NAMALWA (cell line): ENCODE measurements around the gene DTNB.
"Not testable (repeated sequence)": the region's sequence is repeated elsewhere in the genome, so short reads cannot be mapped to it uniquely, and the experiment has no call there.

Experiments
- DNase-seq: peaks from one replicate; pipeline ENCODE4 v3.0.0-alpha.2; 2015; ENCODE audit warnings: low spot score

DTNB gene

GRCh38 chr2:25682082-25682481 lies 8.7 kb upstream of the DTNB start:
- no peak for DNase-seq

- no peak for DNase-seq
These were observed 4.5 kb upstream of the DTNB start for GRCh38 chr2:25677877-25678276.

GRCh38 chr2:25674077-25674362 lies 643 bp upstream of the DTNB start:
- no peak for DNase-seq

DNA sequence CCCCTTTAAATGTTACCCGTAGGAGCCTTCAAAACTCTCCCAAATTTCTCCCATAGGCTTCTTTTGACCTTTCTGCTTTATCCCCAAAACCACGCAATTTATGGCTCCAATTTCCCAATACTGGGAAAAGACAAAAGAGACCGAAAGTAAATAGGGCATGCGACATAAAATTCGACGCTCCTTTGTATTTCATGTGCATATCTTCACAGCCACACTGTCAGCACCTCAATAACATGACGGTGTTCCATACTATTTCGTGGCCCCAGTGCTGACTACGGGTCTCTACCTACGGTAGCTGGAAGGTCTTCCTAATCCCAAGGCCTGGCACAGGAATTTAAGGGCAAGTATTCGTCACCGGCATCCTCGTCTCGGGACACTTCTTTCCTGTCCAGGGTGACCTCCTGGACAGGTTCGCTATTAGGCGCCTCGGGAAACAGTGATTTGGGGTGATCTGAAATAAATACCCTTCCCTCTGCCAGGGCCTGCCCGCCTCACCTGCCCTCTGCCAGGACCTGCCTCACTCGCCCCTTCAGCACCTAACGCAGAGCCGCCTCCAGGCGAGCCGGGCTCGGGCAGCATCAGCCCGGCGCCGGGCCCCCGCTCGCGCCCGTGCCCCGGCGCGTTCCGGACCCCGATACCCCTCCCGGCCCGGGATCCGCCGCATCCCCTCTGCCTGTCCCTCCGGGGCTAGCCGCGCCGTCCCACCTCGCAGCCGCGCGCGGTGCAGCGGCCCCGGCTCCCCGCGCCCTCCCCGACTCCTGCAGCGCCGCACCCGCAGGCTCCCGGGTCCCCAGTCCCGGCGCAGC lies 680 bp downstream of the DTNB start:
- DNase-seq = peak; percentile 69

GRCh38 chr2:25671622-25672021 lies 1.8 kb downstream of the DTNB start:
- no peak for DNase-seq

DNA sequence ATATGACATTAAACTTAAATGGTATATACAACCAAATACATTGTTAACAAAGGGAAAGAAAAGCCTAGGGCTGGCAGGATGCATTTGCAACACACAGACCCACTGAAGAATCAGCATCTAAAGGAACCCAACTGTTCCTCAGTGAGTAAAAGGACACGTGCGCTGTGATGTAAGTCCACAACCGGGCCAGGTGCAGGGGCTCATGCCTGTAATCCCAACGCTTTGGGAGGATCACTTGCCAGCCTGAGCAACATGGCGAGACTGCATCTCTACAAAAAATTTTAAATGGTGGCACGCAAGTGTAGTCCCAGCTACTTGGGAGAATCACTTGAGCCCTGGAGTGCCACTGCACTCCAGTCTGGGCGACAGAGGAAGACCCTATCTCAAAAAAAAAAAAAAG lies 3.9 kb downstream of the DTNB start:
- no peak for DNase-seq

DNA sequence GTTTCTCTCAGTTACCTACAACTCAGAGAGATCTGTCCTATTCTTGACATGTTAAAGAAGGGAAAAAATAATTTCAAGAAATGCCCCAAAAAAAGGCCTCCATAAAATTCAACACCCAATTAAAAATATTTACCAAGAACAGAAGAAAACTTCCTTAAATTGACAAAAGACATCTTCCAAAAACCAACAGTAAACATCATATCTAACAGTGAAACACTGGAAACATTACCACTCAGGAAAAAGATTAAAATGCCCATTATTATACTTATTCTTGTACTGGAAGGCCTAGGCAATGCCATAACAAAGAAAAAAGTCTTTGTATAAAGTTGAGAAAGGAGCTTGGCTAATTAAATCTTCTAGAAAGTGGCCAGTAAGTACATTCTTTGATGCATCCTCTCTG lies 7.2 kb downstream of the DTNB start:
- no peak for DNase-seq

- DNase-seq = not testable (repeated sequence)
These were observed 7.9 kb downstream of the DTNB start for GRCh38 chr2:25665429-25665828.

DNA sequence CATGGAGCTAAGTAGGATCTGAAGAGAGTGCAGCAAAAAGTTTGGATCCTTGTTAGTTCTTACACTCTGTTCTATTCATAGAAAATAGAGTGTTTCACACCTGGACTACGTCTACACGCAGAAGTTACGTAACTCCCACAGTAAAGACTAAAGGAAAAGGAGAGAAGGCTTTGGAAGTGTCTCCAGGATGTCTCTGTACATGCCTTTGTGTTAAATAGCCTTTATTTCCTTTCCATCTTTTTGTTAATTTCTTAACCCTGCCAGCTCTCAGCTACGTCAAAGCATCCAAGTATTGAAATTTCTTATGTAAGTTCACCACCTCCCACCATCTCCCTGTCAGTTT lies 8.4 kb downstream of the DTNB start:
- DNase-seq = no peak

- DNase-seq = peak; percentile 42
These were observed 9.0 kb downstream of the DTNB start for GRCh38 chr2:25664183-25664964.

DNA sequence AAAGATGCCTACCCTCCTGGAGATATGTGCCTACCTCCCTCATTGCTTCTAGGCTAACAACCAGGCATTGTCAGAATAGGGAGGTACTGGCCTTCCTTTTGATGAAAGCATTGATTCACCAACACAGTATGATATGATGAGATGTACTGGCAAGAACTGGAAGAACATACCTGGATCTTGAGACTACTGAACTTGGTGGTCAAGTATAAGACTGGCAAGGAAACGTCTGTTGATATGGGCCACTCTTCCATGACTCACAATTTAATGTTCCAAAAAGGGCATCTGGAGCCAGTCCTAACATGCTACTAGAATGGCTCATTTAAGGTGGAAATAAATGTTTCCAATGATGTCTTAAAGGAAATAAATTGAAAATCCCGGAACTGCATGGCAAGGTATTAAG lies 18.1 kb downstream of the DTNB start:
- DNase-seq = no peak

- DNase-seq = no peak
These were observed 18.6 kb downstream of the DTNB start for GRCh38 chr2:25654801-25655200.

GRCh38 chr2:25651782-25652455 lies 21.5 kb downstream of the DTNB start:
- no peak for DNase-seq

- no peak for DNase-seq
These were observed 22.3 kb downstream of the DTNB start for GRCh38 chr2:25651066-25651465.

- DNase-seq = no peak
These were observed 23.1 kb downstream of the DTNB start for GRCh38 chr2:25650256-25650655.

GRCh38 chr2:25649786-25650185 lies 23.6 kb downstream of the DTNB start:
- no peak for DNase-seq

- DNase-seq = no peak
These were observed 31.1 kb downstream of the DTNB start for GRCh38 chr2:25642298-25642697.

- no peak for DNase-seq
These were observed 33.7 kb downstream of the DTNB start for GRCh38 chr2:25639696-25640095.

DNA sequence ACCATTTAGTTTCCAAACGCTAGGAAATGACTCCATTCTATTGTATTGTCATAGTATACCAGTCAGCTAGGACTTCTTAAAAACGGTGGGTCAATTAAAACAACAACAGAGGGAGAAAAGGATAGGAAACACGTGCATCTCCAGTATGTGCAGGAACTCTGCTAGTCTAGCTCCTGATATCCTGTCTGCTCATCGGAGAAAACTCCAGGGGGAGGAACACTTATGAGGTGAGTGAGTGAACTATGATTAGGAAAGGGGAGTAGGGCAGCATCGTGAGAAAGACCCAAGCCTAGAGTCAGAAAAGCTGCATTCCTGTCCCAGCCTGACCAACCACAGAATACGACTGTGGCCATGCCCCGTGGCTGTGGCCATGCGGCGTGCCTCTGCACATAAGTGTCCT lies 34.2 kb downstream of the DTNB start:
- no peak for DNase-seq

DNA sequence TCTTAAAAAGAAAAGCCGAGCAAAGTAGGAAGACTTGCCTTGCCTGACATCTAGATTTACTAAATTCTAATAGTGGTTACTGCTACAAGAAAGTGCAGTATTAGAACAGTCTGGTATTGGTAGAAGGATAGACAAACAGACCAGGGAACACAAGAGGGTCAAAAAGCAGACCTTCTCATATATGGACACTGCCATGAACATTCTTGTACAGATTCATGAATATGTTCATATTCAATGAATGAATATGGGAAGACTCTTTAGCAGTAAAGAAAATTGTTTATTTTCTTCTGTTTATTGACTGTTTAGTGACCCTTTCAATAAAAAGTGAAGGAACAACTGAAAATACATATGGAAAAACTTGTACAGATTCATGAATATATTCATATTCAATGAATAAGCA lies 37.6 kb downstream of the DTNB start:
- no peak for DNase-seq

GRCh38 chr2:25633801-25634200 lies 39.6 kb downstream of the DTNB start:
- not testable (repeated sequence) for DNase-seq

DNA sequence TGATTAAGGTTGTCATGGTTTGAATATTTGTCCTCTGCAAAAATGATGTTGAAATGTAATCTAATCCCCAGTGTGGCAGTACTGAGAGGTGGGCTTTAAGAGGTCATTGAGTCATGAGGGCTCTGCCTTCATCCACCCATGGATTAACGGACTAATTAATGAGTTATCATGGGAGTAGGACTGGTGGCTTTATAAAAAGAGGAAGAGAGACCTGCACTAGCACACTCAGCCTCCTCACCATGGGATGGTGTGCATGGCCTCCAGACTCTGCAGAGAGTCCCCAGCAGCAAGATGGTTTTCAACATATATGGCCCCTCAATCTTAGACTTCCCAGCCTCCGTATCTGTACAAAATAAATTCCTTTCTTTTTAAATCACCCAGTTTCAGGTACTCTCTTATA lies 41.0 kb downstream of the DTNB start:
- no peak for DNase-seq

DNA sequence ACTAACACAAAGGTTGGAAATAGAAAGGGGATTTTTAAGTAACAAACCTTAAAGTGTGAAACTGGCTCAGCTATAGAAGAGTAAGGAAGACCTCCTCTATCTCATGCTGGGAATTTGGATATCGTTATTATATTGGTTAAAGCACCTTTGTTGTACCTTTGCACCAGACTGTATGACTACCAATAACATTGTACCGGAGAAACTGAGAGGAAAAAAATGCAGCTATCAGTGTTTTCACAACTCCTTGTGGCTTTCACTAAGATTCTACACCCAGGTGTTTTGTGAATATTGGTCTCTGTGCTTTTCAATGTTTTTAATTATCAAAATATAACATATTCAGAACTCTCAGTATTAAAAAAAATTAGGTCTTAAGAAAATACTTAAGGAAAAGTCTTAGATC lies 48.7 kb downstream of the DTNB start:
- DNase-seq = no peak
